HG03432 (cell line): ENCODE results near the gene CHID1.
A peak's percentile ranks its signal among the peaks of the same experiment; 100 is the strongest.

ENCODE experiments used
- ATAC-seq: cut with Tn5 transposase; IDR thresholded peaks from one replicate; pipeline ENCODE4 v1.9.1; 2021; ENCODE audit warnings: mild to moderate bottlenecking, moderate library complexity; ENCODE audit not compliant: unreplicated experiment

The CHID1 gene

DNA sequence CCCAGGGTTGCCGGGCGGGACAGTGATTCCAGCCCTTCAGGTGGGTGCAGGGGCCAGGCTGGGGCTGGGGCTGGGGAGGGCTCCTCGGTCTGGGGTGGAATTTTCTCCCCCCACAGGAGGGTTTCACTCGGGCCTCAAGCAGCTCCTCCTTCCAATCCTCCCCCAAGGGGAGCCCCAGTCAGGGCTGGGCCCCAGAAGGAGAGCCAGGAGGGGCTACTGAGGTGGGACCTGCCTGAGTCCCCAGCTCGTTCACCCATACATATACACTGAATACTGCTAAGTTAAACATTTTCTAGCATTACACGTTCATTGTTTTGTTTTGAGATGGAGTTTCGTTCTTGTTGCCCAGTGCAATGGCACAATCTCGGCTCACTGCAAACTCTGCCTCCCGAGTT, 84.4 kb downstream of the CHID1 start:
- ATAC-seq: no peak

DNA sequence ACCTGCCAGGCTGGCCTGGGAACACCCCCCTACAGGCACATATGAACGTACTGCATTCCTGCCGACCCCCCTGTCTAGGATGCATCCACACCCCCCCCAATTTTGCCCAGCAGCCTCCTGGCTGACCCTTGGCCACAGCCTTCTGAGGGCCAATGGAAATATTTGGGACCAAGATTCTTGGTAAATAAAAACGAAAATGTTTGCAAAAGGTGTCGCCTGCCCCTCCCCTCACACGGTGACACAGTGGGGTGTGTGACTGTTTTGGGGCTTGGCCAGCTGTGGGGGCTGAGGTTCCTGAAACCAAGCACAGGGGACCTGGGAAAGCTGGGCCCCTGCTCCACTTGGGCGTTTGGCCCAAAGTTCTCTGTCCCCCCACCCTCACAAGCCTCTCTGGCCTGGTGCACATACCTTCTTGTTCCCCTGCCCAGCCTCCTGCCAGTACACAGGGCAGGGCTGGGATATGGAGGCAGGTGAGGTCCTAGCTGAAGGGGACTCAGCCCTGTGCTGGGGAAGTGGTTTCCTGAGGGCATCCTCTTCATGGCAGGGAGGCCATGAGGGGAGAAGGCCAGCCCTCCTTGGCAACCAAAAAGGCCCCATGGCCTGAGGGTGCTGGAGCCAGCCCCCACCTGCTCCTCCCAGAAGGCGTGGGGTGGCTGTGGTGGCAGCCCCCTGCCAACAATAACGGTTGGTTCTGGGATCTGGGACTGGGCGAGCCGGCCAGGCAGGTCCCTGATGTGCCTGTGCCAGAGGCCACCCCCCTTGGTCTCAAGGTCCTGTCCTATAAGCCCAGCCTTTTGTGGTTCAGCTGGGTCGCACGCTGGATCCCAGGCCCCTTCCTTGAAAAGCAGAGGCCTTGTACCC, 85.0 kb downstream of the CHID1 start:
- no peak for ATAC-seq

- no peak for ATAC-seq
Measured at GRCh38 chr11:824942-825341, 85.7 kb downstream of the CHID1 start.

- no peak for ATAC-seq
Measured at GRCh38 chr11:824292-824880, 86.2 kb downstream of the CHID1 start.

- no peak for ATAC-seq
Measured at GRCh38 chr11:823441-824291, 86.9 kb downstream of the CHID1 start.

DNA sequence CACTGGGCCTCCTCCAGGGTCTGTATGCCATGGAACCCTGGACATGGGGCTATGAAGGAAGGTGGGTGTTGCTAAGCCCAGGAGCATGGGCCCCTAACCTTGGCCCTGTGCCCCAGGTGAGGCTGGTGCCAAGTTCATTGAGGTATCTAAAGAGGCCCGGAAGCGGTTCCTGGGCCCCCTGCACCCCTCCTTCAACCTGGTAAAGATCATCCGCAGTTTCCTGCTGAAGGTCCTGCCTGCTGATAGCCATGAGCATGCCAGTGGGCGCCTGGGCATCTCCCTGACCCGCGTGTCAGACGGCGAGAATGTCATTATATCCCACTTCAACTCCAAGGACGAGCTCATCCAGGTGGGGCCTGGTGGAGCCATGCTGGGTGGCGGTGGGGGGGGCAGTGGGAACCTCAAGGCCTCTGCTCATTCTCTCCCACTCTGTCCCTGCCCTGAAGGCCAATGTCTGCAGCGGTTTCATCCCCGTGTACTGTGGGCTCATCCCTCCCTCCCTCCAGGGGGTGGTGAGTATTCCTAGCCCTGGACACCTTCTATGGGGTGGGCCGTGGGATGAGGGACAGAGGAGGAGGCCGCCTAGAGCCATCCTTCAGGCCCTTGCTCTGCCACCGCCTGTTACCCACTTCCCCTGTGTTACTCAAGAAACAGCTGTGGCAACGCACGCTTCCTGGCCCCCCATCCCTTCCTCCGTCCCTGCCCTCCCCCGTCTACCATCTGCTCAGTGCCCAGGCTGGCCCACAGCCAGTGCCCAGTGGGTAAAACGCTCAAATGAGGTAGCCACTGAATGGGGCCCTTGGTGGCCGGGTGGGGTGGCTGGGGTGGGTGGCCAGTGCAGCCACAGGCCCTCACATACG, 88.9 kb downstream of the CHID1 start:
- ATAC-seq: no peak

- no peak for ATAC-seq
Measured at GRCh38 chr11:820655-821511, 89.7 kb downstream of the CHID1 start.

DNA sequence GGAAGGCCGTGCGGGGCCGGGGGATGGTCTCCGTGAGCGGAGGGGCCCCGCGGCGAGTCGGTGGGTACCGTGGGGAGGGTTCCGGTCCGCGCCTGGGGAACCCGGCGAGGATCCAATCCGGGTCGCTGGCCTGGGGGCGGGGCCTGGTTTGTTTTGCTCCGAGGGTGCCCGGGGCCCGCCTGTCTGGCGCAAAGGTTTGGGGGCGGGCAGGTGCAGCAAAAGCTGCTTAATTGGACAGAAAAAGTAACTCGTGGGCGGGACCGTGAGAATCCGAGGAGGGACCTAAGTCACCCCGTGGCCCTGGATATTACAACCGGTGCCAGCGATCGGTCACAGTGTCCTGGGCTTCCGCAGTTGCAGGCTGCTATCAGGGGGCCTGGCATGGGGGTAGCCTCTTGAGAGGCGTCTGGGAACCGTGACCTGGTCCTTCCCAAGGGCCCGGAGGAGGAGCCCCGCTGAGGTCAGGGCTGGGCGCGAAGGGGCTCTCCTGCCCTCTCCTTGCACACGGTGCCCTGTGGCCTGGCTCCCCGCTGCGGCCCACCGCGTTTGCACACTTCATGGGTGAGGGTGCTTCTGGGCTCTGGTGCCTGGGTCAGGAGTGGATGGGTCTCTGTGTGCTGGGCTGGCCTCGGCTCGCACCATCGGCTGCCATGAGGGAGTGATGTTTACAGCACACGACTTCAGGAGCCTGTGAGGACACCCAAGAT, 90.5 kb downstream of the CHID1 start:
- ATAC-seq: peak; percentile 60

GRCh38 chr11:819129-819931, 91.3 kb downstream of the CHID1 start:
- peak; percentile 71 for ATAC-seq

DNA sequence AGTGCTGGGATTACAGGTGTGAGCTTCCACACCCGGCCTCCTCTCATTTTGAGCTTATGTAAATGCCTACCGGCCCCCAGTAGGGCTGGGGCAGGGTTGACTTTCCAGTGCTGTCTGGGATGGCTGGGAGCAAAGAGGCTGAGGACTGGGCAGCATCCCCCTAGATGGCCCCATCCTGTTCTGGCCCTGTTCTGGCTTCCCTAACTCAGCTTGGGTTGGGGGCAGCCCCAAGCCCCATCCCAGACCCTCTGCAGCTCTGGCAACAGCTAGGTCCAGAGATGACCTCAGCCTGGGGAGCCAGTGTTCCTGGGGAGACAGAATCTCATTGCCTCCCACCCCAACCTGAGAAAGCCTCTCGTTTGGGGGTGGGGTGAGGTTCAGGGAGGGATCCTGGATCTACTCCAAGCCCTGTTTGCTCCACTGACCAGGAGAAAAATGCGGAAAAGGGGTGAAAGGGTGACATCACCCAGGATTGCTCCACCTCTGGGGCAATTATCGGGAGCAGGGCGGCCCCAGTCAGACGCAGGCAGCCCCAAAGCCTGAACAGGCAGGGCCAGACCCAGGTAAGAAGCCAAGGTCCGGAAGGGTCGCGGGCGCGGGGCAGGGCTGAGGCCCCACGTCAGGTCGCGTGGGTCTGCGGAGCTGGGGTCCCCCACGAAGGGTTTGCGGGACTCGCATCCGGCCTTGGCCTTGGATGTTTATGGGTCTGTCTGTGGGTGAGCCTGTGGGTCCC, 92.0 kb downstream of the CHID1 start, which contains the start of gene PNPLA2:
Gene PNPLA2, plus strand, starts transcription at position 519 of the 733 bp plus-strand sequence. CDS start 805 bp downstream, outside the sequence.
- no peak for ATAC-seq
